SK-N-DZ (cell line): Measurements from ENCODE around the gene NUDT4. TPM values are rescaled to one million over a fixed set of nuclear protein-coding genes. Genes with fewer than 3 reads are reported as not detected.

Experiments
- DNase-seq: peaks from one replicate; pipeline ENCODE4 v3.0.0-alpha.2; 2015; ENCODE audit warnings: low spot score
- polyA plus RNA-seq, 2 experiments: library from polyadenylated mRNA; depleted of rRNA; stranded (reverse); fragments of >200 nt; gene quantifications; 2 replicates each; pipeline ENCODE4 v1.2.3, GENCODE V29; 2014

Gene NUDT4
- polyA plus RNA-seq (2014; cell fraction: cytosol; rRNA removed) = 22.7 and 23.1 TPM in 2 replicates
- polyA plus RNA-seq (2014; cell fraction: nucleus; rRNA removed) = 7.5 and 8.7 TPM in 2 replicates

GRCh38 chr12:93377252-93378195 is at the start of gene NUDT4:
Gene NUDT4, plus strand, starts transcription at chr12:93377925. Its CDS starts 398 bp downstream, at chr12:93378323.
- peak; percentile 94 for DNase-seq

- no peak for DNase-seq
These were observed 44.7 kb upstream of the NUDT4 start for GRCh38 chr12:93333054-93333453.

GRCh38 chr12:93333828-93334227 is 43.9 kb upstream of the NUDT4 start:
- DNase-seq = no peak

GRCh38 chr12:93335603-93336162 is 42.0 kb upstream of the NUDT4 start:
- no peak for DNase-seq

- DNase-seq = no peak
These were observed 41.4 kb upstream of the NUDT4 start for GRCh38 chr12:93336291-93336741.

GRCh38 chr12:93338598-93338997 is 39.1 kb upstream of the NUDT4 start:
- DNase-seq = no peak

- DNase-seq = peak; percentile 92
These were observed 38.0 kb upstream of the NUDT4 start for GRCh38 chr12:93339695-93340094.

- DNase-seq = no peak
These were observed 36.2 kb upstream of the NUDT4 start for GRCh38 chr12:93341409-93342049.

GRCh38 chr12:93347054-93347785 is 30.5 kb upstream of the NUDT4 start:
- peak; percentile 80 for DNase-seq

- DNase-seq = no peak
These were observed 28.9 kb upstream of the NUDT4 start for GRCh38 chr12:93348575-93349435.

- DNase-seq = no peak
These were observed 26.0 kb upstream of the NUDT4 start for GRCh38 chr12:93351726-93352125.

- no peak for DNase-seq
These were observed 25.4 kb upstream of the NUDT4 start for GRCh38 chr12:93352321-93352720.

GRCh38 chr12:93356214-93356613 is 21.5 kb upstream of the NUDT4 start:
- no peak for DNase-seq

- no peak for DNase-seq
These were observed 19.7 kb upstream of the NUDT4 start for GRCh38 chr12:93358058-93358457.

GRCh38 chr12:93358821-93359220 is 18.9 kb upstream of the NUDT4 start:
- DNase-seq = no peak

- DNase-seq = no peak
These were observed 17.0 kb upstream of the NUDT4 start for GRCh38 chr12:93360688-93361087.

- no peak for DNase-seq
These were observed 16.4 kb upstream of the NUDT4 start for GRCh38 chr12:93361151-93361919.

GRCh38 chr12:93363841-93364297 is 13.9 kb upstream of the NUDT4 start:
- no peak for DNase-seq

GRCh38 chr12:93365616-93366405 is 11.9 kb upstream of the NUDT4 start:
- no peak for DNase-seq
